ENCODE data around the gene SNX8.

SNX8 gene

DNA sequence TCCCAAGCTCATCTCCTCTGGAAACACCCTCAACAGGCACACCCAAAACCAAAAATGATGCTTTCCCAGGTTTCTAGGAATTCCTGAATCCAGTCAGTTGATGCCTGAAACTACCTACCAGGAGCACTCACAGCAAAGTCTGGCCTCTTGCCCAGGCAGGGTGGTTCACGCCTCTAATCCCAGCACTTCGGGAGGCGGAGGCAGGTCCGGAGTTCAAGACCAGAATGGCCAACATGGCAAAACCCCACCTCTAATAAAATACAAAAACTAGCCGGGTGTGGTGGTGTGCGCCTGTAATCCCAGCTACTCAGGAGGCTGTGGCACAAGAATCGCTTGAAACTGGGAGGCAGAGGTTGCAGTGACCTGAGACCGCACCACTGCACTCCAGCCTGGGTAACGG, 83.4 kb downstream of the SNX8 start:
- H3K4me3 ChIP-seq (ENCODE audit: low read depth, low read length): no peak overlapping the region
- TF ChIP-seq, protein P1, sequence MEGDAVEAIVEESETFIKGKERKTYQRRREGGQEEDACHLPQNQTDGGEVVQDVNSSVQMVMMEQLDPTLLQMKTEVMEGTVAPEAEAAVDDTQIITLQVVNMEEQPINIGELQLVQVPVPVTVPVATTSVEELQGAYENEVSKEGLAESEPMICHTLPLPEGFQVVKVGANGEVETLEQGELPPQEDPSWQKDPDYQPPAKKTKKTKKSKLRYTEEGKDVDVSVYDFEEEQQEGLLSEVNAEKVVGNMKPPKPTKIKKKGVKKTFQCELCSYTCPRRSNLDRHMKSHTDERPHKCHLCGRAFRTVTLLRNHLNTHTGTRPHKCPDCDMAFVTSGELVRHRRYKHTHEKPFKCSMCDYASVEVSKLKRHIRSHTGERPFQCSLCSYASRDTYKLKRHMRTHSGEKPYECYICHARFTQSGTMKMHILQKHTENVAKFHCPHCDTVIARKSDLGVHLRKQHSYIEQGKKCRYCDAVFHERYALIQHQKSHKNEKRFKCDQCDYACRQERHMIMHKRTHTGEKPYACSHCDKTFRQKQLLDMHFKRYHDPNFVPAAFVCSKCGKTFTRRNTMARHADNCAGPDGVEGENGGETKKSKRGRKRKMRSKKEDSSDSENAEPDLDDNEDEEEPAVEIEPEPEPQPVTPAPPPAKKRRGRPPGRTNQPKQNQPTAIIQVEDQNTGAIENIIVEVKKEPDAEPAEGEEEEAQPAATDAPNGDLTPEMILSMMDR (IDR thresholded peaks at IDR 0.05; ENCODE audit: low read depth, low read length): no peak

DNA sequence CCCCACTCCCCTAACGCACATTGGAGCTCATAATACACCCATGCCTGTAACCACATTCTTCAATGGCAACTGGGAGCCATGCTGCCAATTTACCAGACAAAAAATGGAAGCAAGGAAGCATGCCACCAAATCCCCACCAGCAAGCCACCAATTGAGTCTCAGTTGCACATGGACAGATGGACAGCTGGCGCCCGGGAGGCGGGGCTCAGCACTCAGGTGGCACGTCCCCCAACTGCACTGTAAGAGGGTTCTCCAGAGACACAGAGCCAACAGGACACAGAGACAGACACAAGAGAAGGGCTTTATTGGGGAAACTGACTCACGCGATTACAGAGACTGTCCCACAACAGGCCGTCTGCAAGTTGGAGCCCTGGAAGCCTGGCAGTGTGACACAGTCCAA, 84.0 kb downstream of the SNX8 start:
- no peak overlapping the region for H3K4me3 ChIP-seq (ENCODE audit: low read depth, low read length)
- TF ChIP-seq, protein P1 (IDR thresholded peaks at IDR 0.05; ENCODE audit: low read depth, low read length): no peak

DNA sequence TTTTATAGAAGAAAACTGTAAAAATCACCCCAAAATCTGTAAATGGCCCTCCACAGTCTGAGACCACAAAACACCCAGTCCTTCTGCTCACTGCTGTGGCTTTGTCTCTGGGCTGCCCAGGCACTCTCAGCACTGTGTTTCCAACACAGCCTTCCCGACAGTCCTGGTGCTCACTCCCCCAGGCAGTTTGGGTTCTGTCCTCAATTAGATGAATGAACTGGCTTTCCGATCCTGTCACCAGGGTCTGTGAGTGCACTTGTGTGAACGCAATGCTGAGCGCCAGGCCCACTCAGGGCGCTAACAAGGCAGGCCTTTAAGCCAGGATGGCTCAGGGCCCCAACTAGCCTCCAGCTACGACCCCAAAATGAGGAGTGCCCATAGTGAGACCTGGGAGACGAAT, 84.8 kb downstream of the SNX8 start:
- no peak overlapping the region for H3K4me3 ChIP-seq (ENCODE audit: low read depth, low read length)
- TF ChIP-seq, protein P1 (IDR thresholded peaks at IDR 0.05; ENCODE audit: low read depth, low read length): no peak

DNA sequence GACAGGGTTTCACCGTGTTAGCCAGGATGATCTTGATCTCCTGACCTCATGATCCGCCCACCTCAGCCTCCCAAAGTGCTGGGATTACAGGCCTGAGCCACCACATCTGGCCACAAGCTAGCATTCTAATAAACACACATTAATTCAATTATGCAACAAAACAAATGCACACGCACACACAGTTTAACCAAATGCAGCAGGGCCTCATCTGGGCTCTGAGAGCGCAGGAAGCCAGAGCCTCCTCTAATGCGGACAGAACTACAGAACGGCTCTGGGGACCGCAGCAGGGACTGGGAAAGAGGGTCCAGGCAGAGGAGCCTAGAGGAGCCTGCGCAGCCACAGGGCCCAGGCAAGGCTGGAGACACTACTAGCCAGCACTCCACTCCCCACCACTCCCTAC, 85.3 kb downstream of the SNX8 start:
- TF ChIP-seq, protein P1 (IDR thresholded peaks at IDR 0.05; ENCODE audit: low read depth, low read length): no peak
- H3K4me3 ChIP-seq (ENCODE audit: low read depth, low read length): no peak overlapping the region

DNA sequence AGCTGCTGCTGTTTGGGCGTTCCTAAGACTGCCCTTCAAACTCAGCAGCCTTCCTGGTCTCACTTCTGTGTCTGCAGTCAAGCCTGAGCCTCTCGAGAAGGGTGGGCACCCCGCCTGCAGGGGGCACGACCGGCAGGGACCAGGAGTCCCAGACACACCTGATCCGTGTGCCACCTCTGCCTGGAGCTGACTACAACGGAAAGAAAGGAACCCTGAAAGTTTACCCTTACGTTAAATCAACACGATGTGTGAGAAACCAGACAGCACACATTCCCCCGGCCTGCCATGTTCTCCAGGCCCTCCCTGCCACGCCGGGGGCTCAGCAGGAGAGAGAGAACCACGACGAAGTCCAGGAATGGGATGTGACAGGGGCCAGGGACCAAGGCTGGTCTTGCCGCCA, 86.5 kb downstream of the SNX8 start:
- H3K4me3 ChIP-seq (ENCODE audit: low read depth, low read length): no peak overlapping the region
- TF ChIP-seq, protein P1 (IDR thresholded peaks at IDR 0.05; ENCODE audit: low read depth, low read length): no peak

DNA sequence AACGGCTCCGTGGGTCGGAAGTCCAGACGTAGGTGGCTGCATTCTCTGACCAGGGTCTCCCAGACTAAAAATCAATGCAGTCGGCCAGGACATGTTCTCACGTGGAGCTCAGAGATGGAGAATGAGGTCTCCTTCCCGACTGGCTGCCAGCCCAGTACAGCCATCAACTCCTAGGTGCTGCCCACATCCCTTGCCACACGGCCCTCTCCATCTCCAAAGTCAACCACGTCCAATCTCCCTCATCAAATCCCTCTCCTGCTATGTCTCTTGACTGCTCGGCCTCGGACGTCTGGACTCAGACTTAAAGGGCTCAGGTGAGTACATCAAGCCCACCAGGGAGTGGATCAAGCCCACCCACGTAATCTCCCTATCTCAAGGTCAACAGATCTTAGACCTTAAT, 88.4 kb downstream of the SNX8 start:
- TF ChIP-seq, protein P1 (IDR thresholded peaks at IDR 0.05; ENCODE audit: low read depth, low read length): no peak
- H3K4me3 ChIP-seq (ENCODE audit: low read depth, low read length): no peak overlapping the region

DNA sequence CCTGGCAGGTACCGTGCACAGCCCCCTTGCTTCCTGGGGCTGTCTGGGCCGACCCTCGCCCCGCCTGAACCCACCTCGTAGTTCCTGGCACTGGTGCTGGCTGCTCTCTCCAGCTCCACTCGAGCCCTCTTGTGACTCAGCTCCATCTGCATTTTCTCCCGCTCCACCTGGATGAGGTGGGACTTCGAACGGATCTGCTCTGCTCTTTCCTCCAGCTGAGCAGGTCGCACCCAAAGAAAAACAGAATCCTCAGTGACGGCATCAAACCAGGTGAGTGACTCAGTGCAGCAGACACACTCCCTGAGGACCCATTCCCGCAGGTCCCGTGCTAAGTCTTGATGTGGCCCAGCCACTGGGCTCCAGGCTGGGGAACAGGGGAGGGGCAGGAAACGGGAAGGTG, 88.9 kb downstream of the SNX8 start:
- no peak overlapping the region for H3K4me3 ChIP-seq (ENCODE audit: low read depth, low read length)
- TF ChIP-seq, protein P1 (IDR thresholded peaks at IDR 0.05; ENCODE audit: low read depth, low read length): no peak

Data from WI38 (cell line).